Testis (tissue), 3 donors: ENCODE results near the gene CCNG2. TPM values are rescaled to one million over a fixed set of nuclear protein-coding genes. Genes with fewer than 3 reads are reported as not detected.

Experiments
- DNase-seq: peaks from one replicate; pipeline ENCODE4 v3.0.0-alpha.2; 2019
- H3K27ac ChIP-seq, 2 donors: fragments of 200-600 bp; sonication (generic); one replicate each; pipeline ENCODE4 v1.5.1; 2019
- H3K27me3 ChIP-seq: fragments of 200-600 bp; sonication (generic); one replicate; pipeline ENCODE4 v1.5.1; 2019
- H3K36me3 ChIP-seq: fragments of 200-600 bp; sonication (generic); one replicate; pipeline ENCODE4 v1.5.1; 2017; ENCODE audit warnings: low read depth; ENCODE audit errors: missing control alignments
- H3K4me1 ChIP-seq: fragments of 200-600 bp; sonication (generic); one replicate; pipeline ENCODE4 v1.5.1; 2019
- H3K4me3 ChIP-seq, 2 donors: fragments of 200-600 bp; sonication (generic); one replicate each; pipeline ENCODE4 v1.5.1; 2017 to 2019
- H3K9me3 ChIP-seq: fragments of 200-600 bp; sonication (generic); one replicate; pipeline ENCODE4 v1.5.1; 2017
- POLR2A ChIP-seq: fragments of 450-650 bp; IDR thresholded peaks from one replicate; pipeline ENCODE4 v1.6.1; 2017; ENCODE audit warnings: antibody characterized with exemption, mild to moderate bottlenecking, moderate library complexity
- WGBS, 2 donors: methylation state at CpG; one replicate each; pipeline ENCODE4 v1.1.5; 2018; 5-methylcytosine and 5-hydroxymethylcytosine counted together
- intact Hi-C: fragments of 100-400 bp; cut with DNase I; formaldehyde crosslinking; loops from one replicate; pipeline ENCODE4 v1.15.1; 2023; ENCODE audit warnings: low total_unique reads
- polyA plus RNA-seq: library from polyadenylated mRNA; stranded (reverse); fragments of 350-450 nt; fragmentation: Illumina TruSeq; extraction: RNeasy Lipid Tissue Mini Kit (QIAGEN cat#74804); gene quantifications from one replicate; pipeline ENCODE4 v1.2.3, GENCODE V29; 2014; ENCODE audit warnings: low read depth, low replicate concordance; ENCODE audit not compliant: insufficient read depth
- total RNA-seq, 2 donors: library from RNA; depleted of rRNA; stranded (reverse); fragments of >200 nt; gene quantifications; one replicate each; pipeline ENCODE4 v1.2.3, GENCODE V29; 2016
- TF ChIP-seq, protein P1 (sequence below), 3 experiments: fragments of 450-650 bp in 2 of 3; fragments of 200-600 bp in 1 of 3; sonication (generic) in 1 of 3; IDR thresholded peaks; one replicate each; pipeline ENCODE4 v1.5.1; 2016 to 2019; ENCODE audit warnings: antibody characterized with exemption in 3 of 3, mild to moderate bottlenecking in 2 of 3, moderate library complexity in 1 of 3

CCNG2 gene
- total and polyA plus RNA-seq, 3 donors from 2014 or later = 14.4 to 20.8 (median 19.5) TPM

- Histone ChIP-seq H3K4me1 (no peaks in the 10 kb centered on the region), H3K27ac (no peak overlapping the region), H3K27me3 (no peaks in the 10 kb centered on the region), H3K9me3 (no peaks in the 10 kb centered on the region), H3K36me3 (no peaks in the 10 kb centered on the region), H3K4me3 (no peak overlapping the region)
- WGBS, 2 donors = 53 to 92% methylated on average over 1 of the region's 1 CpG
- DNase-seq = no peak
- no peak for TF ChIP-seq POLR2A
- TF ChIP-seq, protein P1, sequence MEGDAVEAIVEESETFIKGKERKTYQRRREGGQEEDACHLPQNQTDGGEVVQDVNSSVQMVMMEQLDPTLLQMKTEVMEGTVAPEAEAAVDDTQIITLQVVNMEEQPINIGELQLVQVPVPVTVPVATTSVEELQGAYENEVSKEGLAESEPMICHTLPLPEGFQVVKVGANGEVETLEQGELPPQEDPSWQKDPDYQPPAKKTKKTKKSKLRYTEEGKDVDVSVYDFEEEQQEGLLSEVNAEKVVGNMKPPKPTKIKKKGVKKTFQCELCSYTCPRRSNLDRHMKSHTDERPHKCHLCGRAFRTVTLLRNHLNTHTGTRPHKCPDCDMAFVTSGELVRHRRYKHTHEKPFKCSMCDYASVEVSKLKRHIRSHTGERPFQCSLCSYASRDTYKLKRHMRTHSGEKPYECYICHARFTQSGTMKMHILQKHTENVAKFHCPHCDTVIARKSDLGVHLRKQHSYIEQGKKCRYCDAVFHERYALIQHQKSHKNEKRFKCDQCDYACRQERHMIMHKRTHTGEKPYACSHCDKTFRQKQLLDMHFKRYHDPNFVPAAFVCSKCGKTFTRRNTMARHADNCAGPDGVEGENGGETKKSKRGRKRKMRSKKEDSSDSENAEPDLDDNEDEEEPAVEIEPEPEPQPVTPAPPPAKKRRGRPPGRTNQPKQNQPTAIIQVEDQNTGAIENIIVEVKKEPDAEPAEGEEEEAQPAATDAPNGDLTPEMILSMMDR (IDR thresholded peaks at IDR 0.05) = no peak
- intact Hi-C loops = no loop called here
Measured at GRCh38 chr4:77189412-77189811, 32.4 kb downstream of the CCNG2 start.

- no peak for DNase-seq
- intact Hi-C loops = no loop called here
- H3K36me3 ChIP-seq = no peaks in the 10 kb centered on the region
- 70 to 94% methylated on average over 1 of the region's 1 CpG for WGBS, 2 donors
- TF ChIP-seq, protein P1 (IDR thresholded peaks at IDR 0.05) = no peak
- no peaks in the 10 kb centered on the region for H3K9me3 ChIP-seq
- no peak overlapping the region for H3K4me3 ChIP-seq
- H3K27ac ChIP-seq = no peak overlapping the region
- H3K27me3 ChIP-seq = no peaks in the 10 kb centered on the region
- H3K4me1 ChIP-seq = no peaks in the 10 kb centered on the region
Measured at GRCh38 chr4:77190053-77190452, 33.0 kb downstream of the CCNG2 start.

DNA sequence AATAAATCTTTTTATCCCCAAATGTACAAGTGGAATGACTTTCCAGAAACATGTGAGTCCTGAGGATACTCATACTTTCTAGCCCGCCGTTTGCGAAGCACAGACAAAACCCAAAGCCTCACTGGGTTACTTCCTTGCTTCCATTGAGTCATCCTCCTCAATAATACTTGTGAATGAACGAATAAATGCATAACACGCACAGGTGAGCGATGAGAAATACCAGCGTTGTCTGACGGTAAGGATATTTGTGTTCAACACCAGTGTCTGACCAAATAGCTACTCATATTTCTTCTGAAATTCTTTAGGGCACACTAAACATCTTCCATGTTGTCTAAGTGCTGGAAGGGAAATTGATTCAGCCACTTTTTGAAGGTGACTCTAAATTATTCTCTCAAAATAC is 36.0 kb downstream of the CCNG2 start:
- Histone ChIP-seq H3K27ac (no peak overlapping the region), H3K27me3 (no peaks in the 10 kb centered on the region), H3K36me3 (no peaks in the 10 kb centered on the region), H3K4me3 (peak overlapping the region in 1 of 2 donors; percentile 42), H3K4me1 (no peaks in the 10 kb centered on the region), H3K9me3 (no peaks in the 10 kb centered on the region)
- TF ChIP-seq, protein P1 (IDR thresholded peaks at IDR 0.05) = no peak
- no peak for TF ChIP-seq POLR2A
- no peak for DNase-seq
- WGBS, 2 donors = 61 to 63% methylated on average over 8 of the region's 8 CpGs
- intact Hi-C loops = no loop called here

DNA sequence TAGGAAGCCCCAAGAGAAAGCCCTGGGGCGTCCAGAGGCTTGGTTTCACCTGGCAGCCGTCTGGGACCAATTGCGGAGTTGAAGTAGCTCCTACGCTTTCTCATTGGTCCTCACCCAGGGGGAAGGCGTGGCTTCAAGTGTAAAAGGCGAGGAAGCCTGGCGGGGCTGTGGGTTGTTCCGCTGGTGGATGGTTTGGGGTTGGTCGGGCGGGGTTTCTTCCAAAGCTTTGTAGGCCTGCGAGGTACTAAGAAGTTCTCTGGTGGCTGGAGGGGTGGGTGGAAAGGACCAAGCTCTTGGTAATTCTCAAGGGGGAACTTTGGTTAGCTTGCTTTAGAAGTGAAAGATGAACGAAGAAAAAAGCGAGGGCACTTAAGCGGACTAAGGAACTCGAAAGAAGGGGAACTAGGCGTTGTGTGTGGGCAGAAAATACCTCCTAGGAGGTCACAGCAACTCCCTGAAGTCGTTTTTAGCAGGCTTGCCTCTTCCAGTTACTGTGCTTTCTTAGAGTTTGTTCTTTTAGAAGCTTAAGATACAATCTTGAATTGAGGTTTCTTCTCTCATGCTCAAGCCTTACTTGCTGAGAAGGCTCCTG is 36.6 kb downstream of the CCNG2 start:
- no peak for TF ChIP-seq POLR2A
- no peaks in the 10 kb centered on the region for H3K36me3 ChIP-seq
- H3K27me3 ChIP-seq = no peaks in the 10 kb centered on the region
- peak overlapping the region in 1 of 2 donors; percentile 42 for H3K4me3 ChIP-seq
- H3K9me3 ChIP-seq = no peaks in the 10 kb centered on the region
- WGBS, 2 donors = 55 to 57% methylated on average over 17 of the region's 17 CpGs
- no peaks in the 10 kb centered on the region for H3K4me1 ChIP-seq
- peak; percentile 87 for DNase-seq
- intact Hi-C loops = no loop called here
- no peak overlapping the region for H3K27ac ChIP-seq

- Histone ChIP-seq H3K4me1 (no peaks in the 10 kb centered on the region), H3K9me3 (no peaks in the 10 kb centered on the region), H3K4me3 (no peak overlapping the region), H3K27ac (no peak overlapping the region), H3K36me3 (no peaks in the 10 kb centered on the region), H3K27me3 (no peaks in the 10 kb centered on the region)
- WGBS, 2 donors = 51 to 58% methylated on average over 5 of the region's 5 CpGs
- no peak for TF ChIP-seq POLR2A
- TF ChIP-seq, protein P1 (IDR thresholded peaks at IDR 0.05) = no peak
- DNase-seq = no peak
- intact Hi-C loops = no loop called here
Measured at GRCh38 chr4:77194366-77194765, 37.4 kb downstream of the CCNG2 start.
